BE2C (cell line): ENCODE measurements around the gene CTBP1.

ENCODE experiments used
- DNase-seq: peaks from one replicate; pipeline ENCODE4 v3.0.0-alpha.2; 2020
- H3K27me3 ChIP-seq: fragments of 250-450 bp; sonication (Bioruptor Pico); 2 replicates; pipeline ENCODE4 v1.5.1; 2020; ENCODE audit warnings: mild to moderate bottlenecking
- H3K36me3 ChIP-seq: fragments of 250-450 bp; sonication (Bioruptor Pico); 2 replicates; pipeline ENCODE4 v1.5.1; 2020; ENCODE audit warnings: mild to moderate bottlenecking
- H3K4me1 ChIP-seq: fragments of 250-450 bp; sonication (Bioruptor Pico); 2 replicates; pipeline ENCODE4 v1.5.1; 2020
- H3K4me3 ChIP-seq: 2 replicates; pipeline ENCODE4 v1.5.1; 2011; ENCODE audit warnings: low read depth, low read length
- H3K9me3 ChIP-seq: fragments of 250-450 bp; sonication (Bioruptor Pico); 2 replicates; pipeline ENCODE4 v1.5.1; 2020
- TF ChIP-seq, protein P1 (sequence below): IDR thresholded peaks from 2 replicates; pipeline ENCODE4 v1.5.1; 2012; ENCODE audit warnings: mild to moderate bottlenecking, low read depth, low read length

The CTBP1 gene

DNA sequence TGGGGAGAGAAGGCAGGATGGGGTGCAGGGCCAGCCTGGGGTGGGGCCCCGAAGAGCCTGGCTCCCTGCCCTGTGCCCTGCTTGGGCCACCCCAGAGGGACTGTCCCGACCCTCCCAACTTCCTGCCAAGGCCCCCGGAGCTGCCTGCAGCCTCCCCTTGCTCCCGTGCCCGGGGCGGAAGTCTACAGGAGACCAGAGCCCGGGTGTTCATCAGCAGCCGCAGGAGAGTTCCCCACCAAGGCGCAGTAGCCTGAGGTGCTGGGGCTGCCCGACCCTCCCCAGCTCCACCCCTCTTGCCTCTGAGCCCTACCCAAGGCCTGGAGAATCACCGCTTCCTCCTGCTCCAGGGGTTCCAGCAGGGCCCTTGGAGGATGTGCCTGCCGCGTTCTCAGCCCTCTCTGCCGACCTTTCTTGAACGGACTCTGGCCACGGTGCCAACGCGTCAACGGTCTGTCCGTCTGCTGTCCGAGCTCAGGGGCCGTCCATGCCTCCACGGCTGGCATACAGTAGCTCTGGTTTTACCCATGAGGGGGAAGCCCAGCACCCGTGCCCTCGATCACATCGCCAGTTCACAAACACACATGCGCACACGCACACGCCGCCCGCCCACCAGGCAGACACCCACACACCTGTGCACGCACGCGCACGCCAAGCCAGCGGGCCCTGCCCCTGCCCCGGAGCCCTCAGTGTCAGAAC is 40.5 kb downstream of the CTBP1 start:
- peaks cover 5% of the 10 kb centered on the region; the same call in 1 of the 2 replicates for H3K4me1 ChIP-seq
- no peaks in the 10 kb centered on the region for H3K27me3 ChIP-seq
- no peaks in the 10 kb centered on the region for H3K9me3 ChIP-seq
- peak; percentile 14 for DNase-seq
- TF ChIP-seq, protein P1, sequence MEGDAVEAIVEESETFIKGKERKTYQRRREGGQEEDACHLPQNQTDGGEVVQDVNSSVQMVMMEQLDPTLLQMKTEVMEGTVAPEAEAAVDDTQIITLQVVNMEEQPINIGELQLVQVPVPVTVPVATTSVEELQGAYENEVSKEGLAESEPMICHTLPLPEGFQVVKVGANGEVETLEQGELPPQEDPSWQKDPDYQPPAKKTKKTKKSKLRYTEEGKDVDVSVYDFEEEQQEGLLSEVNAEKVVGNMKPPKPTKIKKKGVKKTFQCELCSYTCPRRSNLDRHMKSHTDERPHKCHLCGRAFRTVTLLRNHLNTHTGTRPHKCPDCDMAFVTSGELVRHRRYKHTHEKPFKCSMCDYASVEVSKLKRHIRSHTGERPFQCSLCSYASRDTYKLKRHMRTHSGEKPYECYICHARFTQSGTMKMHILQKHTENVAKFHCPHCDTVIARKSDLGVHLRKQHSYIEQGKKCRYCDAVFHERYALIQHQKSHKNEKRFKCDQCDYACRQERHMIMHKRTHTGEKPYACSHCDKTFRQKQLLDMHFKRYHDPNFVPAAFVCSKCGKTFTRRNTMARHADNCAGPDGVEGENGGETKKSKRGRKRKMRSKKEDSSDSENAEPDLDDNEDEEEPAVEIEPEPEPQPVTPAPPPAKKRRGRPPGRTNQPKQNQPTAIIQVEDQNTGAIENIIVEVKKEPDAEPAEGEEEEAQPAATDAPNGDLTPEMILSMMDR: no peak
- no peak overlapping the region for H3K4me3 ChIP-seq
- H3K36me3 ChIP-seq: peaks cover 19% of the 10 kb centered on the region

DNA sequence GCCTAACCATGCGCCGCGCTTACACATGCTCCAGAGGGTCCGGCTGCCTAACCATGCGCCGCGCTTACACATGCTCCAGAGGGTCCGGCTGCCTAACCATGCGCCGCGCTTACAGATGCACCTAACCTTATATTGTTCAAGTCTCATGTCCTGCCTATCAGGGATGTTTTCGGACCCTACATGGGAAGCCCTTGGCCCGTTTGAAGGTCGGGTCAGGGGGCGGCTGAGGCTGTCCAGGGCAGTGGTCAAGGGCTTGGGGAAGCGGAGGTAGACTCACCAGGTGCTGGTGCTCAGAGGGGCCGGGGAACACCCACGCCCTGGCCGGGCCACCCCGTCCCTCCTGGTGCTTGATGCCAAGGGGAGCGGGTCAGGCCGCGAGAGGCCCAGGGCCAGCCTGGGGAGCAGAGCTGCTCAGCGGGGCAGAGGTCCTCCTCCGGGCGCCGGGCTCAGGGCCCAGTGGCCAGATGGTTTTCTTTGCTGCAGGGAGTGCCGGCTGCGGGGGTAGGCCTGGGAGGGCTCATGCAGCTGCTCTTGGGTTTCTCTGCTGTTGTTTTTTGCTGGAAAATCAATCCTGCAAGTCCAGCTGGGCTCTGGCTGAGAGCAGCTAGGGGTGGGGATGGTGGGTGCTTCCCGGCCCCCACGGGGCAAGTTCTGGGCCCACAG is 41.2 kb downstream of the CTBP1 start:
- Histone ChIP-seq H3K4me1 (peaks cover 5% of the 10 kb centered on the region; the same call in 1 of the 2 replicates), H3K36me3 (peaks cover 12% of the 10 kb centered on the region), H3K27me3 (no peaks in the 10 kb centered on the region), H3K4me3 (no peak overlapping the region), H3K9me3 (no peaks in the 10 kb centered on the region)
- DNase-seq: peak; percentile 22
- TF ChIP-seq, protein P1: no peak

DNA sequence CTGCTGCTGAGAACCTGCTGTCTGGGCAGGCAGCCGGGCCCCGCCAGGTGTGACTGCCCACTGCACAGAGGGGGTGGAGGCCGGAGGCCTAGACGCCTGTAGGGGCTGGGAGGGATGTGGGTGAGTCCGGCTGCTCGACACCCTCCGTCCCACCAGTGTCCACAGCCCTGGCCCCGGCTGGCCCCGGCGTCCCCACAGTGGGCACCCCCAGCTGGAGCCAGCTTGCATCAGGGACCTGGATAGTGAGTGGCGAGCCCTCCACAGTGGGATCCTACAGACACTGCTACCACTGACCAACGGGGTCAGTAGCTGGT is 41.8 kb downstream of the CTBP1 start:
- Histone ChIP-seq H3K9me3 (no peaks in the 10 kb centered on the region), H3K4me1 (peaks cover 5% of the 10 kb centered on the region; the same call in 1 of the 2 replicates), H3K36me3 (peaks cover 6% of the 10 kb centered on the region), H3K4me3 (no peak overlapping the region), H3K27me3 (no peaks in the 10 kb centered on the region)
- TF ChIP-seq, protein P1: no peak
- peak; percentile 6 for DNase-seq

DNA sequence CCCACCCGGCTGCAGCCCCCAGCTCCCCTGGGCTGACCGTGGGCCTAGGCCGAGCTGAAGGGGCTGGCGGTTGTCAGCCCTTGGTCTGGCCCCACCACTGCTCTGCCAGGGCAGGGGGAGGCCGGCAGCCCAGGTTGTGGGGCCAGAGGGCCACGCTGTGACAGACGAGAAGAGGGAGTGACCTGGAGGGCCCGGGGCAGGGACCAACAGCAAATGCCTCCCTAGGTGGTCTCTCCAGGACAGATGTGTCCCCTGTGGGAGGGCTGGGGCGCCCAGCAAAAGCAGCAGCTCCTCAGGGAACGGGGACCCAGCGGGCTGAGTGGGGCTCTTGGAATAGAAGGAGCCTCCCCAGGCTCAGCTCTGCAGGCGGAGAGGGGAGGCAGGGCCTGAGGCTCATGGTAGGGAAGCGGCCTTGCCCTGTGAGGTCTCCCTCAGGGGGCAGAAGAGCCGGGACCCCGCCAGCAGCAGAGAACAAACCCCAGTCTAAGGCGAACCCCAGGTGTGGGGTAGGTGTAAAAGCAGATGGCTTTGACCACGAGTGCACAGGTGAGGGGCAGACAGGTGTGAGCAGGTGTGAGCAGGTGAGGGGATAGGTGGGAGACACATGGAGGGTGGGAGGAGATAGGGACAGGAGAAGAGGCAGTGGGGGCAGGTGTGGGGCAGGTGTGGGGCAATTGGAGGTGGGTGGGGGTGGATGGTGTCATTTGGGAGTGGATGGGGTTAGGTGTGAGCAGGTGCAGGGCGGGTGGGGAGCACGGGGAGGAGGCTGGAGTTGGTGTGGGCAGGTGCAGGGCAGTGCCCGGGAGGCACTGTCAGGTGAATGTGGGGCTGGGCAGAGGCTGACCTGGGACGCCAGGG is 42.4 kb downstream of the CTBP1 start:
- H3K4me1 ChIP-seq: peaks cover 5% of the 10 kb centered on the region; the same call in 1 of the 2 replicates
- H3K27me3 ChIP-seq: no peaks in the 10 kb centered on the region
- TF ChIP-seq, protein P1: no peak
- H3K36me3 ChIP-seq: peaks cover 6% of the 10 kb centered on the region
- no peak for DNase-seq
- H3K4me3 ChIP-seq: no peak overlapping the region
- H3K9me3 ChIP-seq: no peaks in the 10 kb centered on the region

DNA sequence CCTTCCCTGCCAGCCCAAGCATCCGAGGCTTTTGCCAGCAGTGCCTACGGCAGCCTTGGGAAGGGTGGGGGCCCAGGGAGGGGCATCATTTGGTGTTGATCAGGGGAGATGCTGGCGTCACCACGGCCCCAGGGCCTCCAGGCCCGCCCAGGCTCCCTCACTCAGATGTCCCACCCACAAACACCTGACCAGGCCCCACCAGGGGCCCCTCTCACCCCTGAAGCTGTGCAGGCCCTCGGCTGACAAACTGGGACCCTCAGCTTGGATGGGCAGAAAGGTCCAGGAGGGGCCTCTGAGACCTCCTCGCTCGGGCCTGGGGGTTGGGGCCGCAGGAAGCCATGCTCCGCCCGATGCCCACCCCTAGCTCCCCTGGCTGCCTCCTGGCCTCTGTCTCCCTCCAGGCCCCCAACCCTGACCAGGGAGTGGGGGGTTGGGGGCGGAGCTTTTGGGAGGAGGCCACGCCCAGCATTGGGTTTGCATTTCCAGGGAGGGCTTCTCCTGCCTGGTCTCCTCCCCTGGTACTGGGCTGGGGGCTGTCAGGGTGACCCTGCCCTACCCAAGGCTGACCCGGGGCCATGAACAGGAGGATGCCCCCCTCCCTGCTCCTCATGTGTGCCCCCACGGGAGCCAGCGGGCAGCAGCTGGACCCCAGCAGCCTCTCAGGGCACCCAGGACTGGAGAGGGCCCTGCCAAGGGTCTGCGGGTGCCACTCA is 43.2 kb downstream of the CTBP1 start:
- TF ChIP-seq, protein P1: no peak
- Histone ChIP-seq H3K4me1 (peaks cover 5% of the 10 kb centered on the region; the same call in 1 of the 2 replicates), H3K9me3 (no peaks in the 10 kb centered on the region), H3K36me3 (no peaks in the 10 kb centered on the region; the same call in 1 of the 2 replicates), H3K4me3 (no peak overlapping the region), H3K27me3 (no peaks in the 10 kb centered on the region)
- DNase-seq: peak; percentile 10
